ENCODE results near the gene RLN3.

RLN3 gene

GRCh38 chr19:14027856-14028450, at the start of gene RLN3:
RLN3 (plus strand) TSS chr19:14028148; CDS start chr19:14028205, 57 bp downstream.
- no peak for DNase-seq (ENCODE audit: low read depth in 2 of 2)

GRCh38 chr19:13978351-13979243, 49.4 kb upstream of the RLN3 start:
- no peak for DNase-seq (ENCODE audit: low read depth in 2 of 2)

GRCh38 chr19:13979244-13979615, 48.7 kb upstream of the RLN3 start:
- no peak for DNase-seq (ENCODE audit: low read depth in 2 of 2)

GRCh38 chr19:13979686-13980085, 48.3 kb upstream of the RLN3 start:
- no peak for DNase-seq (ENCODE audit: low read depth in 2 of 2)

GRCh38 chr19:13980340-13980739, 47.6 kb upstream of the RLN3 start:
- no peak for DNase-seq (ENCODE audit: low read depth in 2 of 2)

GRCh38 chr19:13981021-13981420, 46.9 kb upstream of the RLN3 start:
- DNase-seq (ENCODE audit: low read depth in 2 of 2): no peak

GRCh38 chr19:13981467-13981866, 46.5 kb upstream of the RLN3 start:
- DNase-seq (ENCODE audit: low read depth in 2 of 2): no peak

- DNase-seq (ENCODE audit: low read depth in 2 of 2): no peak
Observed at GRCh38 chr19:13981988-13982501, 45.9 kb upstream of the RLN3 start.

- DNase-seq (ENCODE audit: low read depth in 2 of 2): no peak
Observed at GRCh38 chr19:13982773-13983172, 45.2 kb upstream of the RLN3 start.

GRCh38 chr19:13983213-13983889, 44.6 kb upstream of the RLN3 start:
- no peak for DNase-seq (ENCODE audit: low read depth in 2 of 2)

- DNase-seq (ENCODE audit: low read depth in 2 of 2): no peak
Observed at GRCh38 chr19:13984186-13984585, 43.8 kb upstream of the RLN3 start.

GRCh38 chr19:13984875-13985741, 42.8 kb upstream of the RLN3 start:
- no peak for DNase-seq (ENCODE audit: low read depth in 2 of 2)

GRCh38 chr19:13985771-13986347, 42.1 kb upstream of the RLN3 start:
- no peak for DNase-seq (ENCODE audit: low read depth in 2 of 2)

GRCh38 chr19:13986348-13986904, 41.5 kb upstream of the RLN3 start:
- DNase-seq (ENCODE audit: low read depth in 2 of 2): peak; percentile 97 to 98

GRCh38 chr19:13987101-13987890, 40.7 kb upstream of the RLN3 start:
- DNase-seq (ENCODE audit: low read depth in 2 of 2): no peak

- DNase-seq (ENCODE audit: low read depth in 2 of 2): no peak
Observed at GRCh38 chr19:13989487-13989886, 38.5 kb upstream of the RLN3 start.

GRCh38 chr19:13990085-13990484, 37.9 kb upstream of the RLN3 start:
- no peak for DNase-seq (ENCODE audit: low read depth in 2 of 2)

- no peak for DNase-seq (ENCODE audit: low read depth in 2 of 2)
Observed at GRCh38 chr19:13992025-13992424, 35.9 kb upstream of the RLN3 start.

- DNase-seq (ENCODE audit: low read depth in 2 of 2): no peak
Observed at GRCh38 chr19:13993590-13994300, 34.2 kb upstream of the RLN3 start.

Measured in stimulated activated CD8-positive, alpha-beta memory T cell treated with anti-CD3 and anti-CD28 coated beads, Interleukin-7, amount 100 ng/mL, for 1 hour (primary cell).